Parathyroid adenoma (tissue), 2 donors: ENCODE results near the gene NDUFB1.

Experiments
- H2AFZ ChIP-seq: fragments of 300-600 bp; sonication (generic); one replicate; pipeline ENCODE4 v1.7.0; 2017; ENCODE audit warnings: antibody characterized with exemption, mild to moderate bottlenecking
- H3K27ac ChIP-seq: fragments of 300-600 bp; sonication (generic); one replicate; pipeline ENCODE4 v1.7.0; 2017
- H3K27me3 ChIP-seq: fragments of 300-600 bp; sonication (generic); one replicate; pipeline ENCODE4 v1.7.0; 2017; ENCODE audit warnings: low read length; ENCODE audit not compliant: control insufficient read depth, insufficient read depth
- H3K36me3 ChIP-seq: fragments of 300-600 bp; sonication (generic); one replicate; pipeline ENCODE4 v1.7.0; 2017; ENCODE audit warnings: low read length; ENCODE audit not compliant: control insufficient read depth, insufficient read depth
- H3K4me1 ChIP-seq: fragments of 300-600 bp; sonication (generic); one replicate; pipeline ENCODE4 v1.7.0; 2017; ENCODE audit warnings: control low read depth
- H3K4me2 ChIP-seq: fragments of 300-600 bp; sonication (generic); one replicate; pipeline ENCODE4 v1.7.0; 2017; ENCODE audit warnings: low read length
- H3K4me3 ChIP-seq: fragments of 300-600 bp; sonication (generic); one replicate; pipeline ENCODE4 v1.7.0; 2017; ENCODE audit warnings: low read depth, low read length
- H3K79me2 ChIP-seq: fragments of 300-600 bp; sonication (generic); one replicate; pipeline ENCODE4 v1.7.0; 2017; ENCODE audit warnings: control low read depth
- H3K9ac ChIP-seq: fragments of 300-600 bp; sonication (generic); one replicate; pipeline ENCODE4 v1.7.0; 2017; ENCODE audit warnings: mild to moderate bottlenecking
- H3K9me3 ChIP-seq: fragments of 300-600 bp; sonication (generic); one replicate; pipeline ENCODE4 v1.7.0; 2017; ENCODE audit warnings: low read length; ENCODE audit not compliant: control insufficient read depth
- CTCF ChIP-seq: fragments of 300-600 bp; sonication (generic); IDR thresholded peaks from one replicate; pipeline ENCODE4 v1.7.0; 2017; ENCODE audit warnings: antibody characterized with exemption, mild to moderate bottlenecking
- donor health status: primary hyperparathyroidism.

NDUFB1 gene

GRCh38 chr14:92105073-92105892, 16.2 kb downstream of the NDUFB1 start:
- peak overlapping the region; percentile 96 for H2AFZ ChIP-seq
- TF ChIP-seq CTCF: no peak
- H3K79me2 ChIP-seq: peaks cover 20% of the 10 kb centered on the region
- no peaks in the 10 kb centered on the region for H3K9me3 ChIP-seq
- peak overlapping the region; percentile 55 for H3K9ac ChIP-seq
- peak overlapping the region; percentile 77 for H3K4me2 ChIP-seq
- H3K4me1 ChIP-seq: peaks cover 3% of the 10 kb centered on the region
- H3K27ac ChIP-seq: peak overlapping the region; percentile 90
- H3K4me3 ChIP-seq: peak overlapping the region; percentile 86
- H3K36me3 ChIP-seq: no peaks in the 10 kb centered on the region
- no peaks in the 10 kb centered on the region for H3K27me3 ChIP-seq

GRCh38 chr14:92103363-92103989, 18.0 kb downstream of the NDUFB1 start:
- Histone ChIP-seq H3K4me2 (no peak overlapping the region), H3K27me3 (no peaks in the 10 kb centered on the region), H3K4me1 (peaks cover 3% of the 10 kb centered on the region), H3K27ac (no peak overlapping the region), H3K79me2 (peaks cover 20% of the 10 kb centered on the region), H3K36me3 (no peaks in the 10 kb centered on the region), H3K4me3 (no peak overlapping the region), H2AFZ (no peak overlapping the region), H3K9ac (no peak overlapping the region), H3K9me3 (no peaks in the 10 kb centered on the region)
- TF ChIP-seq CTCF: no peak

GRCh38 chr14:92099802-92100201, 21.7 kb downstream of the NDUFB1 start:
- no peak overlapping the region for H3K9ac ChIP-seq
- H3K36me3 ChIP-seq: no peaks in the 10 kb centered on the region
- no peaks in the 10 kb centered on the region for H3K27me3 ChIP-seq
- H3K4me3 ChIP-seq: no peak overlapping the region
- no peak overlapping the region for H2AFZ ChIP-seq
- H3K79me2 ChIP-seq: peaks cover 16% of the 10 kb centered on the region
- no peak for TF ChIP-seq CTCF
- no peak overlapping the region for H3K4me2 ChIP-seq
- no peak overlapping the region for H3K27ac ChIP-seq
- no peaks in the 10 kb centered on the region for H3K4me1 ChIP-seq
- no peaks in the 10 kb centered on the region for H3K9me3 ChIP-seq

DNA sequence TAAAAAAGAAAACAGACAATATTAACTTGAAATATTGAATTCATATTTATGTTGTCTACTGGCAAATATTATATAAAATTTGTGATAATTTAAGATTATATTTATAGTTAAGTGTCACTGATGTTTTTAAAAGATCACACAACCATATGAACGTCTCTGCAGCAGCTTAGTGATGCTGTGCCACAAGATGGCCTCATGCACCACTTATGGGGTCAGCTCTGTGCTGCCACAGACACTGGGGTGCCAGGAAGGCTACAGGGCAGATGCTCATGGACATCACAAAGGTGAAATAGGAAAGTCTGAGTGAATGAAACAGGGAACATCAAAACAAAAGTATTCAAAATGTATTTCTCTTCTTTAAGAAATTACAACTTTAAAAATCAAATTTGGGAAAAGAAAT, 28.2 kb downstream of the NDUFB1 start:
- Histone ChIP-seq H3K36me3 (no peaks in the 10 kb centered on the region), H2AFZ (no peak overlapping the region), H3K9me3 (no peaks in the 10 kb centered on the region), H3K4me3 (no peak overlapping the region), H3K4me1 (no peaks in the 10 kb centered on the region), H3K9ac (no peak overlapping the region), H3K27ac (no peak overlapping the region), H3K27me3 (no peaks in the 10 kb centered on the region), H3K79me2 (peaks cover 3% of the 10 kb centered on the region), H3K4me2 (no peak overlapping the region)
- TF ChIP-seq CTCF: peak; percentile 13
